Trophoblast cell (in vitro differentiated cells and primary cell): Measurements from ENCODE around the gene SUSD4.

Experiments
- DNase-seq, 2 donors: peaks; one replicate each; pipeline ENCODE4 v3.0.0-alpha.2; 2016
- H2AFZ ChIP-seq: 2 replicates; pipeline ENCODE4 v1.6.1; 2013; ENCODE audit warnings: low read length, moderate library complexity, mild to moderate bottlenecking; ENCODE audit not compliant: insufficient read depth, poor library complexity
- H2AK5ac ChIP-seq: 2 replicates; pipeline ENCODE4 v1.6.1; 2013; ENCODE audit warnings: mild to moderate bottlenecking, low read length
- H2BK120ac ChIP-seq: 2 replicates; pipeline ENCODE4 v1.6.1; 2013; ENCODE audit warnings: low read length, mild to moderate bottlenecking, moderate library complexity; ENCODE audit not compliant: insufficient read depth, poor library complexity
- H2BK12ac ChIP-seq: 2 replicates; pipeline ENCODE4 v1.6.1; 2013; ENCODE audit warnings: mild to moderate bottlenecking, low read length, moderate library complexity
- H2BK5ac ChIP-seq: 2 replicates; pipeline ENCODE4 v1.6.1; 2013; ENCODE audit warnings: low read length, low read depth, moderate library complexity, mild to moderate bottlenecking; ENCODE audit not compliant: poor library complexity
- H3K14ac ChIP-seq: 2 replicates; pipeline ENCODE4 v1.6.1; 2013; ENCODE audit warnings: mild to moderate bottlenecking, low read length
- H3K18ac ChIP-seq: 2 replicates; pipeline ENCODE4 v1.6.1; 2013; ENCODE audit warnings: mild to moderate bottlenecking, low read length
- H3K23ac ChIP-seq: 2 replicates; pipeline ENCODE4 v1.6.1; 2013; ENCODE audit warnings: low read length
- H3K27ac ChIP-seq: 2 replicates; pipeline ENCODE4 v1.5.1; 2013; ENCODE audit warnings: low read depth, mild to moderate bottlenecking, inconsistent platforms, low read length, moderate library complexity
- H3K27me3 ChIP-seq: 2 replicates; pipeline ENCODE4 v1.6.1; 2013; ENCODE audit warnings: inconsistent platforms, mild to moderate bottlenecking, low read length, moderate library complexity; ENCODE audit not compliant: insufficient read depth
- H3K36me3 ChIP-seq, 2 experiments: 1 replicate in 1 of 2; 2 replicates in 1 of 2; pipeline ENCODE4 v1.6.1; 2013; ENCODE audit warnings: low read length in 2 of 2, mild to moderate bottlenecking in 2 of 2, moderate library complexity in 1 of 2; ENCODE audit not compliant: insufficient read depth in 2 of 2, control insufficient read depth in 1 of 2
- H3K4ac ChIP-seq: 2 replicates; pipeline ENCODE4 v1.6.1; 2013; ENCODE audit warnings: low read depth, mild to moderate bottlenecking, low read length, moderate library complexity
- H3K4me1 ChIP-seq, 2 experiments: 1 replicate in 1 of 2; 2 replicates in 1 of 2; pipeline ENCODE4 v1.6.1; 2013; ENCODE audit warnings: low read length in 2 of 2, mild to moderate bottlenecking in 2 of 2, moderate library complexity in 1 of 2; ENCODE audit not compliant: insufficient read depth in 2 of 2, control insufficient read depth in 1 of 2
- H3K4me2 ChIP-seq: 2 replicates; pipeline ENCODE4 v1.6.1; 2013; ENCODE audit warnings: inconsistent platforms, mild to moderate bottlenecking, low read length, moderate library complexity
- H3K4me3 ChIP-seq: 2 replicates; pipeline ENCODE4 v1.5.1; 2013; ENCODE audit warnings: mild to moderate bottlenecking, low read depth, low read length, inconsistent platforms
- H3K79me1 ChIP-seq: one replicate; pipeline ENCODE4 v1.6.1; 2013; ENCODE audit warnings: low read length
- H3K79me2 ChIP-seq: 2 replicates; pipeline ENCODE4 v1.6.1; 2013; ENCODE audit warnings: low read length, mild to moderate bottlenecking; ENCODE audit not compliant: control insufficient read depth, insufficient read depth, poor library complexity
- H3K9ac ChIP-seq: 2 replicates; pipeline ENCODE4 v1.6.1; 2013; ENCODE audit warnings: mild to moderate bottlenecking, low read length
- H3K9me3 ChIP-seq: 2 replicates; pipeline ENCODE4 v1.6.1; 2013; ENCODE audit warnings: low read depth, mild to moderate bottlenecking, control low read depth, inconsistent platforms, low read length; ENCODE audit not compliant: insufficient read depth
- H4K12ac ChIP-seq: 2 replicates; pipeline ENCODE4 v1.6.1; 2013; ENCODE audit warnings: low read depth, mild to moderate bottlenecking, low read length, moderate library complexity
- H4K8ac ChIP-seq: 2 replicates; pipeline ENCODE4 v1.6.1; 2013; ENCODE audit warnings: low read depth, mild to moderate bottlenecking, low read length, moderate library complexity
- H4K91ac ChIP-seq: one replicate; pipeline ENCODE4 v1.6.1; 2013; ENCODE audit warnings: low read depth, mild to moderate bottlenecking, low read length, moderate library complexity
- WGBS: extraction: QIAGEN DNeasy Blood & Tissue Kit; methylation state at CpG from one replicate; pipeline ENCODE4 v1.1.7; 2013; ENCODE audit warnings: missing lambda C conversion rate; ENCODE audit not compliant: insufficient read length, insufficient coverage; ENCODE audit errors: extremely low coverage; 5-methylcytosine and 5-hydroxymethylcytosine counted together

Gene SUSD4

GRCh38 chr1:223222377-223222776, 141.6 kb downstream of the SUSD4 start:
- Histone ChIP-seq H3K9ac (no peak overlapping the region), H3K4ac (no peak overlapping the region), H3K18ac (no peak overlapping the region), H3K27ac (no peak overlapping the region), H2AK5ac (no peak overlapping the region), H3K14ac (no peak overlapping the region), H2BK5ac (no peak overlapping the region), H4K91ac (no peak overlapping the region), H3K27me3 (no peaks in the 10 kb centered on the region), H2BK120ac (no peak overlapping the region), H2AFZ (no peak overlapping the region), H3K23ac (no peak overlapping the region), H2BK12ac (no peak overlapping the region), H3K36me3 (no peaks in the 10 kb centered on the region), H3K79me1 (no peaks in the 10 kb centered on the region), H4K12ac (no peak overlapping the region), H3K4me3 (no peak overlapping the region), H3K79me2 (no peaks in the 10 kb centered on the region), H3K9me3 (peaks cover 6% of the 10 kb centered on the region), H3K4me2 (no peak overlapping the region), H3K4me1 (no peaks in the 10 kb centered on the region), H4K8ac (no peak overlapping the region)
- DNase-seq = no peak
- no CpG with 5 or more reads among the region's 2 CpGs for WGBS

- Histone ChIP-seq H3K23ac (no peak overlapping the region), H2BK12ac (no peak overlapping the region), H4K8ac (no peak overlapping the region), H3K4me3 (no peak overlapping the region), H3K9me3 (peaks cover 6% of the 10 kb centered on the region), H3K4me2 (no peak overlapping the region), H4K91ac (no peak overlapping the region), H3K14ac (no peak overlapping the region), H4K12ac (no peak overlapping the region), H3K79me2 (no peaks in the 10 kb centered on the region), H2AK5ac (no peak overlapping the region), H3K79me1 (no peaks in the 10 kb centered on the region), H2BK5ac (no peak overlapping the region), H2AFZ (no peak overlapping the region), H2BK120ac (no peak overlapping the region), H3K18ac (no peak overlapping the region), H3K27me3 (no peaks in the 10 kb centered on the region), H3K27ac (no peak overlapping the region), H3K4ac (no peak overlapping the region), H3K4me1 (no peaks in the 10 kb centered on the region), H3K36me3 (no peaks in the 10 kb centered on the region), H3K9ac (no peak overlapping the region)
- WGBS = no CpG with 5 or more reads among the region's 8 CpGs
- no peak for DNase-seq
These were observed 142.3 kb downstream of the SUSD4 start for GRCh38 chr1:223221686-223222085.

GRCh38 chr1:223219846-223220610, 143.9 kb downstream of the SUSD4 start:
- no peak overlapping the region for H2AFZ ChIP-seq
- no peak overlapping the region for H3K27ac ChIP-seq
- DNase-seq = no peak
- no CpG with 5 or more reads among the region's 4 CpGs for WGBS
- no peak overlapping the region for H3K9ac ChIP-seq
- no peak overlapping the region for H3K23ac ChIP-seq
- H2BK120ac ChIP-seq = no peak overlapping the region
- no peak overlapping the region for H3K4ac ChIP-seq
- H3K27me3 ChIP-seq = no peaks in the 10 kb centered on the region
- no peaks in the 10 kb centered on the region for H3K4me1 ChIP-seq
- no peak overlapping the region for H2AK5ac ChIP-seq
- no peaks in the 10 kb centered on the region for H3K79me1 ChIP-seq
- H3K14ac ChIP-seq = no peak overlapping the region
- H3K4me3 ChIP-seq = no peak overlapping the region
- no peak overlapping the region for H4K91ac ChIP-seq
- H4K8ac ChIP-seq = no peak overlapping the region
- no peaks in the 10 kb centered on the region for H3K36me3 ChIP-seq
- H2BK5ac ChIP-seq = no peak overlapping the region
- H3K79me2 ChIP-seq = no peaks in the 10 kb centered on the region
- H4K12ac ChIP-seq = no peak overlapping the region
- H3K4me2 ChIP-seq = no peak overlapping the region
- no peak overlapping the region for H2BK12ac ChIP-seq
- H3K18ac ChIP-seq = no peak overlapping the region
- peaks cover 6% of the 10 kb centered on the region for H3K9me3 ChIP-seq

GRCh38 chr1:223219318-223219635, 144.7 kb downstream of the SUSD4 start:
- Histone ChIP-seq H3K4me2 (no peak overlapping the region), H3K14ac (no peak overlapping the region), H2AK5ac (no peak overlapping the region), H2AFZ (no peak overlapping the region), H3K36me3 (no peaks in the 10 kb centered on the region), H3K27me3 (no peaks in the 10 kb centered on the region), H3K79me1 (no peaks in the 10 kb centered on the region), H2BK120ac (no peak overlapping the region), H4K8ac (no peak overlapping the region), H3K9me3 (peaks cover 6% of the 10 kb centered on the region), H2BK5ac (no peak overlapping the region), H2BK12ac (no peak overlapping the region), H4K12ac (no peak overlapping the region), H3K27ac (no peak overlapping the region), H3K23ac (no peak overlapping the region), H3K4ac (no peak overlapping the region), H3K4me1 (no peaks in the 10 kb centered on the region), H3K4me3 (no peak overlapping the region), H4K91ac (no peak overlapping the region), H3K79me2 (no peaks in the 10 kb centered on the region), H3K9ac (no peak overlapping the region), H3K18ac (no peak overlapping the region)
- no peak for DNase-seq
